ENCODE data around the gene NFKB2. TPM values are rescaled to one million over a fixed set of nuclear protein-coding genes. Genes with fewer than 3 reads are reported as not detected.

NFKB2 gene
- total RNA-seq, 1 donor from 2014 or later, result 39.9 TPM

GRCh38 chr10:102367441-102367840, 28.1 kb upstream of the NFKB2 start:
- Mint-ChIP-seq H3K27me3 (ENCODE audit: low read depth, unreplicated experiment) (no peaks in the 10 kb centered on the region), H3K4me3 (ENCODE audit: unreplicated experiment) (no peak overlapping the region), H3K4me1 (ENCODE audit: low read depth, unreplicated experiment) (peaks cover 11% of the 10 kb centered on the region), H3K9me3 (ENCODE audit: unreplicated experiment) (no peaks in the 10 kb centered on the region), H3K36me3 (ENCODE audit: low read depth, unreplicated experiment) (peaks cover 52% of the 10 kb centered on the region), H3K27ac (ENCODE audit: unreplicated experiment) (no peak overlapping the region)
- Histone ChIP-seq H3K4me3 (ENCODE audit: insufficient read depth, low read depth, low read length) (no peak overlapping the region), H3K4me2 (ENCODE audit: low read length) (no peak overlapping the region), H3K27me3 (ENCODE audit: insufficient read depth, low read length) (no peaks in the 10 kb centered on the region), H2AFZ (ENCODE audit: low read depth, low read length) (no peak overlapping the region), H3K4me1 (ENCODE audit: insufficient read depth, low read length) (no peaks in the 10 kb centered on the region), H3K36me3 (ENCODE audit: insufficient read depth, low read length) (peaks cover 66% of the 10 kb centered on the region), H3K9ac (ENCODE audit: low read length) (no peak overlapping the region), H3K9me3 (ENCODE audit: insufficient read depth, low read depth, low read length) (no peaks in the 10 kb centered on the region), H3K27ac (ENCODE audit: low read depth, low read length) (no peak overlapping the region), H3K79me2 (ENCODE audit: insufficient read depth, low read length) (no peaks in the 10 kb centered on the region), H4K20me1 (ENCODE audit: insufficient read depth, low read length) (peaks cover 56% of the 10 kb centered on the region)
- TF ChIP-seq EZH2 (IDR thresholded peaks at IDR 0.05; ENCODE audit: insufficient read depth, low read length), result no peak
- TF ChIP-seq, protein P1, sequence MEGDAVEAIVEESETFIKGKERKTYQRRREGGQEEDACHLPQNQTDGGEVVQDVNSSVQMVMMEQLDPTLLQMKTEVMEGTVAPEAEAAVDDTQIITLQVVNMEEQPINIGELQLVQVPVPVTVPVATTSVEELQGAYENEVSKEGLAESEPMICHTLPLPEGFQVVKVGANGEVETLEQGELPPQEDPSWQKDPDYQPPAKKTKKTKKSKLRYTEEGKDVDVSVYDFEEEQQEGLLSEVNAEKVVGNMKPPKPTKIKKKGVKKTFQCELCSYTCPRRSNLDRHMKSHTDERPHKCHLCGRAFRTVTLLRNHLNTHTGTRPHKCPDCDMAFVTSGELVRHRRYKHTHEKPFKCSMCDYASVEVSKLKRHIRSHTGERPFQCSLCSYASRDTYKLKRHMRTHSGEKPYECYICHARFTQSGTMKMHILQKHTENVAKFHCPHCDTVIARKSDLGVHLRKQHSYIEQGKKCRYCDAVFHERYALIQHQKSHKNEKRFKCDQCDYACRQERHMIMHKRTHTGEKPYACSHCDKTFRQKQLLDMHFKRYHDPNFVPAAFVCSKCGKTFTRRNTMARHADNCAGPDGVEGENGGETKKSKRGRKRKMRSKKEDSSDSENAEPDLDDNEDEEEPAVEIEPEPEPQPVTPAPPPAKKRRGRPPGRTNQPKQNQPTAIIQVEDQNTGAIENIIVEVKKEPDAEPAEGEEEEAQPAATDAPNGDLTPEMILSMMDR (IDR thresholded peaks at IDR 0.05; ENCODE audit: insufficient read depth, low read depth, low read length), result no peak
- FAIRE-seq (no peak), DNase-seq (ENCODE audit: low read depth) (no peak)

DNA sequence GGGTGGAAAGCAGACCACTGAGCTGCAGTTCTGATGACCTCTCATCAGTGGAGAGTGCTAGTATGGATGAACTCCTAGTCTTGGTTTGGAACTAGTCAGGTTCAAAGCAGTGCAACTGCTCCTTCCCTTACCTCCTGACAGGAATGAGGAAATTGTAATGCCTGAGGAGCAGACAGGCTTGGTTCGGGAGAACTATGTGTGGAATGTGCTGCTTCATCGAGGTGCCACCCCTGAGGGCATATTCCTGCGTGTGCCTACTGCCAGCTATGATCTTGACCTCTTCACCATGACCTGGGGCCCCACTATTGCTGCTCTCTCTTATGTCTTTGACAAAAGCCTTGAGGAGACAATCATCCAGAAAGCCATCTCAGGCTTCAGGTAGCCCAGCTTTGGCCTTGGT, 27.4 kb upstream of the NFKB2 start:
- Histone ChIP-seq H3K9ac (ENCODE audit: low read length) (no peak overlapping the region), H3K79me2 (ENCODE audit: insufficient read depth, low read length) (no peaks in the 10 kb centered on the region), H3K27me3 (ENCODE audit: insufficient read depth, low read length) (no peaks in the 10 kb centered on the region), H3K4me2 (ENCODE audit: low read length) (no peak overlapping the region), H3K36me3 (ENCODE audit: insufficient read depth, low read length) (peaks cover 66% of the 10 kb centered on the region), H3K4me1 (ENCODE audit: insufficient read depth, low read length) (no peaks in the 10 kb centered on the region), H4K20me1 (ENCODE audit: insufficient read depth, low read length) (peaks cover 52% of the 10 kb centered on the region), H3K9me3 (ENCODE audit: insufficient read depth, low read depth, low read length) (no peaks in the 10 kb centered on the region), H3K4me3 (ENCODE audit: insufficient read depth, low read depth, low read length) (no peak overlapping the region), H3K27ac (ENCODE audit: low read depth, low read length) (no peak overlapping the region), H2AFZ (ENCODE audit: low read depth, low read length) (no peak overlapping the region)
- FAIRE-seq, result no peak
- DNase-seq (ENCODE audit: low read depth), result no peak
- TF ChIP-seq EZH2 (IDR thresholded peaks at IDR 0.05; ENCODE audit: insufficient read depth, low read length), result no peak
- TF ChIP-seq, protein P1 (IDR thresholded peaks at IDR 0.05; ENCODE audit: insufficient read depth, low read depth, low read length), result no peak
- Mint-ChIP-seq H3K4me1 (ENCODE audit: low read depth, unreplicated experiment) (peaks cover 11% of the 10 kb centered on the region), H3K27ac (ENCODE audit: unreplicated experiment) (no peak overlapping the region), H3K36me3 (ENCODE audit: low read depth, unreplicated experiment) (peaks cover 48% of the 10 kb centered on the region), H3K4me3 (ENCODE audit: unreplicated experiment) (no peak overlapping the region), H3K27me3 (ENCODE audit: low read depth, unreplicated experiment) (no peaks in the 10 kb centered on the region), H3K9me3 (ENCODE audit: unreplicated experiment) (no peaks in the 10 kb centered on the region)

- H3K27me3 ChIP-seq (ENCODE audit: insufficient read depth, low read length), result no peaks in the 10 kb centered on the region
- Mint-ChIP-seq H3K27me3 (ENCODE audit: low read depth, unreplicated experiment) (no peaks in the 10 kb centered on the region), H3K36me3 (ENCODE audit: low read depth, unreplicated experiment) (peaks cover 41% of the 10 kb centered on the region), H3K4me3 (ENCODE audit: unreplicated experiment) (no peak overlapping the region), H3K27ac (ENCODE audit: unreplicated experiment) (no peak overlapping the region), H3K9me3 (ENCODE audit: unreplicated experiment) (no peaks in the 10 kb centered on the region), H3K4me1 (ENCODE audit: low read depth, unreplicated experiment) (peaks cover 11% of the 10 kb centered on the region)
- DNase-seq (ENCODE audit: low read depth) (no peak), FAIRE-seq (no peak)
- H3K27ac ChIP-seq (ENCODE audit: low read depth, low read length), result no peak overlapping the region
- H4K20me1 ChIP-seq (ENCODE audit: insufficient read depth, low read length), result peaks cover 59% of the 10 kb centered on the region
- no peak for TF ChIP-seq EZH2 (IDR thresholded peaks at IDR 0.05; ENCODE audit: insufficient read depth, low read length)
- TF ChIP-seq, protein P1 (IDR thresholded peaks at IDR 0.05; ENCODE audit: insufficient read depth, low read depth, low read length), result no peak
- no peak overlapping the region for H3K4me3 ChIP-seq (ENCODE audit: insufficient read depth, low read depth, low read length)
- H3K9me3 ChIP-seq (ENCODE audit: insufficient read depth, low read depth, low read length), result no peaks in the 10 kb centered on the region
- no peaks in the 10 kb centered on the region for H3K79me2 ChIP-seq (ENCODE audit: insufficient read depth, low read length)
- H2AFZ ChIP-seq (ENCODE audit: low read depth, low read length), result no peak overlapping the region
- H3K4me2 ChIP-seq (ENCODE audit: low read length), result no peak overlapping the region
- no peaks in the 10 kb centered on the region for H3K4me1 ChIP-seq (ENCODE audit: insufficient read depth, low read length)
- H3K9ac ChIP-seq (ENCODE audit: low read length), result no peak overlapping the region
- peaks cover 73% of the 10 kb centered on the region for H3K36me3 ChIP-seq (ENCODE audit: insufficient read depth, low read length)
Measured at GRCh38 chr10:102371295-102371694, 24.2 kb upstream of the NFKB2 start.

Data from astrocyte (in vitro differentiated cells and primary cell).